ENCODE measurements around the gene HEXIM1. TPM values are rescaled to one million over a fixed set of nuclear protein-coding genes. Genes with fewer than 3 reads are reported as not detected.

The HEXIM1 gene, protein sequence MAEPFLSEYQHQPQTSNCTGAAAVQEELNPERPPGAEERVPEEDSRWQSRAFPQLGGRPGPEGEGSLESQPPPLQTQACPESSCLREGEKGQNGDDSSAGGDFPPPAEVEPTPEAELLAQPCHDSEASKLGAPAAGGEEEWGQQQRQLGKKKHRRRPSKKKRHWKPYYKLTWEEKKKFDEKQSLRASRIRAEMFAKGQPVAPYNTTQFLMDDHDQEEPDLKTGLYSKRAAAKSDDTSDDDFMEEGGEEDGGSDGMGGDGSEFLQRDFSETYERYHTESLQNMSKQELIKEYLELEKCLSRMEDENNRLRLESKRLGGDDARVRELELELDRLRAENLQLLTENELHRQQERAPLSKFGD
- total RNA-seq, result 8.1 and 8.2 TPM in 2 replicates

DNA sequence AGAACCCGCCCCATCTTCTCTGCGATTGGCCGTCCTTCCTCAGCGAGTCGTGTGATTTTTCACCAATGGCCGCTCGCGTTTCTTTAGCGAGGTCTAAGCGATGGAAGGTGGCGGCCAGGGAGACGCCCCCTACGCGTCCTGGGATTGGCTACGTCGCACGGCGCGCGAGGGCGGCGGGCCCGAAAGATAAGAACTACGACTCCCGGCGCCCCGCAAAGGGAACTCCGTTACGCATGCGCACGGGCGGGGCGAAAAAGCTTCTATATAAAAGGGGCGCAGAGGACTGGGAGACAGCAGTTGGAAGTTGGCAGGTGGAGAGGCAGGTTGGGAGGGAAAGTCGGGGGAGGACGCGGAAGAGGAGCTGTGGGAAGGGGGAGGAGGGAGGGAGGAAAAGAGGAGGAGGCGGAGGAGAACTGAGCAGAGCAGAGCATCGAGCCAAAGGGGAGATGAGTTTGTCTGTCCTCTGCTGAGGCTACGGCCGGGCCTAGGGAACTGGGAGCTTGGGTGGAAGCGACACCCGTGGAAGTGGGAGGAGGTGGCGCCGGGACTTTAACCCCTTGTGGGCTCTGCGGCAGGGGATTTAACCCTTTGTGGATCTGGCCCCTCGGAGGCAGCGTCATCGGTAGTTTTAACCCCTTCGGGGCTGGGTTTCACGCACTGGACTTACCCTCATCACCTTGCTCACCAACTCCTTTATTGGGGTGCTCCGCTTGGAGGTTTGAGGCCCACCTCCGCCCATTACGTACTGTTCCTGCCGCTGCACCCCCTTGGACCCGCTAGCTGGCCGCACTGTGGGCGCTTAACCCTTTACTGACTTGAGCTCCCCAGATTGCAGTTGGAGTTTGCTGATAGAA, at the start of gene HEXIM1:
Gene HEXIM1, plus strand, starts transcription at position 293 of the 854 bp plus-strand sequence. CDS start 716 bp downstream, outside the sequence.

DNA sequence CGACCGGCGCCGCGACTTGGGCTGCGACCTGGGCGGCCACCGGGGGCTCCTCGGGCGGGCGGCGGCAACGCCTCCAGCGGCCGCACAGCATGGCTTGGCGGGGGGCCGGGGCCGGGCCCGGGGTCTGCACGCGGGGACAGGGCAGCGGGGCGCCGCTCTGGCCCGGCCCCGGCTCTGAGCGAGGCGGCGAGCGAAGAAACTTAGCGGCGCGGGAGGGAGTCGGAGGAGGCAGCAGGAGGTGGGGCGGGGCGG, 16.0 kb upstream of the HEXIM1 start, which contains the start of gene PLCD3:
Gene PLCD3, minus strand, starts transcription at position 196 of the 252 bp plus-strand sequence. Its CDS starts 105 bp downstream, at position 91.

DNA sequence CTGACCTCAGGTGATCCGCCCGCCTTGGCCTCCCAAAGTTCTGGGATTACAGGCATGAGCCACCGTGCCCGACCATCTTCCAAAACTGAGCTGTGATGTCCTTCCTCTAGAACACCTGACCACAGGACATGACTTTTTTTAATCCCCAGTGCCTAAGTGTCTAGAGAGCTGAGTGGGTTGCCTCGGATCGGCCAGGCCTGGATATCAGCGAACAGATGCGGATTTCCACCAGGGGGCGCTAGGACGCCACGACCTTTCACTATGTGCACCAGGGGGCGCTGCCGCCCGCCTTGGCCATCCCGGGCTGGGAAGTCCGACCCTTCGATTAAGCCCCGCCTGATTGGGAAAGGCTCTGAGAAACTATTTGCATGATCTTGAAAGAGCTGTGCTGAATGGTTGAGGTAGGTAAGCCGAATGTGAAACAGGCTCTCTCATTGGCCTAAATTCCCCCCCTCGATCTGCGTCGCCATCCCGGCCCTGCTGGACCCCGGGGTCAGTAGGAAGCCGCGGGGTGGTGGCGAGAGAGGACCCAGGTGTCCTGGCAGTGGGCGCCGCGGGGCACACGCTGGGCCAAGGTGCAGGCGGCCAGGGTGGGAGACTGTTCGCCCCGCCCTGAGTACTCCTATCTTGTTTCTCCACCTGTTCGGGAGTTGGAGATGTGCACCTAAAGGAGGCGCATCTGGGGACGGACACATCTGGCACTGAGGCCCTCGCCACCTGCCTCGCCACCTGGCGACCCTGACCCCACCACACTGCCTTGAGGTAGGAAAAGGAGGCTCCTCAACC, 12.9 kb upstream of the HEXIM1 start, which contains the start of gene ACBD4:
Gene ACBD4, plus strand, starts transcription at position 496 of the 786 bp plus-strand sequence. CDS start 458 bp downstream, outside the sequence.

DNA sequence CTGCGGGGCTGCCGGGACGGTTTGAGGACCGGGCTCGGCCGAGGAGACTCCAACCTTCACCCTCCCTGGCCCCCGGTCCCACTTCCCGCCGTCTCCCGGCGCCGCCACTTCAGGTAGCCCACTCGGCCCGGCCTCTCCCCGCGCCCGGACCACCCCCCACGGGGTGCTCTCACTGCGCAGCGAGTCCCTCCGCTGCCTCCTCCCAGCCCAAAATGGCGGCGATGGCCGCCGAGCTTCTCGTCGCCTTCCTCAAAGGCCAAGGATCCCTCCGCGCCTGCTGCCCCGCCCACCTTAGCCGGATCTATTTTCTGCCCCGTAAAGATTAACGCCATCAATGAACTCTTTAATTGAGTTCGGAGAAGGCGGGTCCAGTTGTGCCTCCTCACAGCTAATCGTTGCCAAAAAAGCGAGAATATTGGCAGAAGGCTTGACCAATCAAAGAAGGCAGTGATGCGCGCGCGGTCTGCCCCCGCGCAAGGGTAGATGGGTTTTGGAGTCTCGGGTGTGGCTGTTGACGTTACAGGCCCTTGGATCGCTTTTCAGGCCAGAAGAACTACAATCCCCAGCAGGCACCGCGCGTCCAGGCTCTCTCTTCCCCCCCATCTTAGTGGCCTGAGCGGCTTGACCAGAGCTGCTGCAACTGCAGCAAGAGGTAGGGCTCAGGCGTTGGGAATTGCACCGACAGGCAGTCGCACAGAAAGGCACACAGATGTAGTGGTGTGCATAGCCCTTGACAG, 13.2 kb downstream of the HEXIM1 start, which contains the start of gene HEXIM2:
Gene HEXIM2, plus strand, starts transcription at position 588 of the 737 bp plus-strand sequence. CDS start 919 bp downstream, outside the sequence.

Small RNAs within 50 kb of the gene (small RNA-seq; reads per million reads assigned to genes)
- not detected for gene MIR6784

Other genes with a start within 250 kb of the HEXIM1 start
- gene EFTUD2, start 249.0 kb upstream of the HEXIM1 start, total RNA-seq, result 134 and 180 TPM in 2 replicates
- gene GFAP, start 233.0 kb upstream of the HEXIM1 start, total RNA-seq, result 0.86 TPM in 1 of 2 replicates, not detected in the other
- 4.2 and 8.8 TPM in 2 replicates for gene KIF18B, start 200.7 kb upstream of the HEXIM1 start, total RNA-seq
- gene C1QL1, start 180.2 kb upstream of the HEXIM1 start, total RNA-seq, result not detected in 2 replicates
- 22.3 and 51.0 TPM in 2 replicates for gene DCAKD, start 96.8 kb upstream of the HEXIM1 start, total RNA-seq
- gene NMT1, start 87.2 kb upstream of the HEXIM1 start, total RNA-seq, result 75.4 and 90.8 TPM in 2 replicates
- gene PLCD3, start 16.0 kb upstream of the HEXIM1 start, total RNA-seq, result 47.4 and 52.1 TPM in 2 replicates
- gene ACBD4, start 12.8 kb upstream of the HEXIM1 start, total RNA-seq, result 3.5 and 6.5 TPM in 2 replicates
- 2.8 and 4.2 TPM in 2 replicates for gene HEXIM2, start 13.4 kb downstream of the HEXIM1 start, total RNA-seq
- gene FMNL1, start 73.4 kb downstream of the HEXIM1 start, total RNA-seq, result 3.0 and 3.3 TPM in 2 replicates
- gene SPATA32, start 113.6 kb downstream of the HEXIM1 start, total RNA-seq, result not detected in 2 replicates
- 2.3 and 3.2 TPM in 2 replicates for gene MAP3K14, start 168.5 kb downstream of the HEXIM1 start, total RNA-seq